ENCODE results near the gene USP12. TPM values are rescaled to one million over a fixed set of nuclear protein-coding genes. Genes with fewer than 3 reads are reported as not detected.
"Not testable (repeated sequence)": the region's sequence is repeated elsewhere in the genome, so short reads cannot be mapped to it uniquely, and the experiment has no call there.

Gene USP12
- total and polyA plus RNA-seq, 3 donors from 2014 or later, result 24.3 to 30.2 (median 26.1) TPM

DNA sequence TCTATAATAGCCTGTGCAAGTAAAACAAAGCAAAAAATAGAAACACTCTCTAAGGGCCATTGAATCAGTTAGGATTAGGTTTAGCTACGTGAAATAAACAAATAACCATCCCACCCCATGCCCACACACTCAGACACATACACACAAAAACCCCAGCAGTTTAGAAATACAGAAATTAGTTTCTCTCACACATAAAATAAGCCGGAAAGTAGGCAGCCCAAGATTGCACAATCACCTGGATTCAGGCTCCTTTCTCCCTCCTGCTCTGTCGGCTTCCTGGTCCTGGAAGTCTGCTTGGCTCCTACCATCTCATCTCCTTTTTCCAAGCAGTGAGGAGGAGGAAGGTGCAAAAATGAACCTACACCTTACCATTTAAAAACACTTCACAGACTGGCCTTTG is 22.6 kb upstream of the USP12 start:
- TF ChIP-seq, protein P1, sequence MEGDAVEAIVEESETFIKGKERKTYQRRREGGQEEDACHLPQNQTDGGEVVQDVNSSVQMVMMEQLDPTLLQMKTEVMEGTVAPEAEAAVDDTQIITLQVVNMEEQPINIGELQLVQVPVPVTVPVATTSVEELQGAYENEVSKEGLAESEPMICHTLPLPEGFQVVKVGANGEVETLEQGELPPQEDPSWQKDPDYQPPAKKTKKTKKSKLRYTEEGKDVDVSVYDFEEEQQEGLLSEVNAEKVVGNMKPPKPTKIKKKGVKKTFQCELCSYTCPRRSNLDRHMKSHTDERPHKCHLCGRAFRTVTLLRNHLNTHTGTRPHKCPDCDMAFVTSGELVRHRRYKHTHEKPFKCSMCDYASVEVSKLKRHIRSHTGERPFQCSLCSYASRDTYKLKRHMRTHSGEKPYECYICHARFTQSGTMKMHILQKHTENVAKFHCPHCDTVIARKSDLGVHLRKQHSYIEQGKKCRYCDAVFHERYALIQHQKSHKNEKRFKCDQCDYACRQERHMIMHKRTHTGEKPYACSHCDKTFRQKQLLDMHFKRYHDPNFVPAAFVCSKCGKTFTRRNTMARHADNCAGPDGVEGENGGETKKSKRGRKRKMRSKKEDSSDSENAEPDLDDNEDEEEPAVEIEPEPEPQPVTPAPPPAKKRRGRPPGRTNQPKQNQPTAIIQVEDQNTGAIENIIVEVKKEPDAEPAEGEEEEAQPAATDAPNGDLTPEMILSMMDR (IDR thresholded peaks at IDR 0.05), result no peak
- TF ChIP-seq POLR2A (IDR thresholded peaks at IDR 0.05), result no peak
- Histone ChIP-seq H3K9me3 (no peaks in the 10 kb centered on the region), H3K27me3 (no peaks in the 10 kb centered on the region), H3K4me3 (no peak overlapping the region), H3K27ac (no peak overlapping the region), H3K36me3 (ENCODE audit: low read depth, missing control alignments) (no peaks in the 10 kb centered on the region), H3K4me1 (no peaks in the 10 kb centered on the region)
- no peak for DNase-seq
- intact Hi-C loops (cut with DNase I; ENCODE audit: low total_unique reads), result no loop called here
- WGBS, 2 donors, result 90 to 95% methylated on average over 3 of the region's 3 CpGs

DNA sequence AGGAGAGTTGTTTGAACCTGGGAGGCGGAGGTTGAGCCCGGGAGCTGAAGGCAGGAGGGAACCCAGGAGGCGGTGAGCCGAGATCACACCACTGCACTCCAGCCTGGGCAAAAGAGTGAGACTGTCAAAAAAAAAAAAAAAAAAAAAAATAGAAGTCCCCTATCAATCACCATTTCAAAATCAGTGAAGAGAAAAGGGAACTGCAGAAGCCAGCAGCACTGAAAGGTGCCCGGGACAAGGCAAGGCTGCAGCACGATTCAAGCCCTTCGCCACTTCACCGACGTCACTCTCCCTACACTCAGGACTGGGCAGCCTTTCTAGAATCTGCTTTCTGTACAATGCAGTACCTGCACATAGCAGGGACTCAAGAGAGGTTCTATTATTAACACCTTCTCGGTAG is 21.9 kb upstream of the USP12 start:
- TF ChIP-seq, protein P1 (IDR thresholded peaks at IDR 0.05), result no peak
- no peak for TF ChIP-seq POLR2A (IDR thresholded peaks at IDR 0.05)
- no peaks in the 10 kb centered on the region for H3K9me3 ChIP-seq
- H3K27ac ChIP-seq, result no peak overlapping the region
- H3K4me3 ChIP-seq, result no peak overlapping the region
- H3K36me3 ChIP-seq (ENCODE audit: low read depth, missing control alignments), result no peaks in the 10 kb centered on the region
- WGBS, 2 donors, result 91% methylated on average over 10 of the region's 10 CpGs
- DNase-seq, result no peak
- H3K4me1 ChIP-seq, result no peaks in the 10 kb centered on the region
- no peaks in the 10 kb centered on the region for H3K27me3 ChIP-seq
- intact Hi-C loops (cut with DNase I; ENCODE audit: low total_unique reads), result no loop called here

DNA sequence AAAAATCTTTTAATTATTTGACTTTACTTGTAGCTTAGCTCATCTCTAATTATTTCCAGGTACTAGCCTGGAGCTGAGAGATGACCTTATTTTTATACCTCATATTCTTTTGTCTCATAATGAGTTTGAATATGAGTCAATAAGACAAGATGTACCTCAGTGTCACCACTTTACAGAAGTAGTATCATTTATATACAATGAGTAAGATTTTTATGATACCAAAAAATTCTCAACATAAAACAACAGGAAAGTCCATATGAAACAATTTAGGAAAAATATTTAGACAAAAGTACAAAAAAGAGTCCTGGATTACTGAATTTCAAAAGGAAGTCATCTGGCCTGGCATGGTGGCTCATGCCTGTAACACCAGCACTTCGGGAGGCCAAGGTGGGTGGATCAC is 21.4 kb upstream of the USP12 start:
- WGBS, 2 donors, result 87 to 89% methylated on average over 1 of the region's 1 CpG
- H3K36me3 ChIP-seq (ENCODE audit: low read depth, missing control alignments), result no peaks in the 10 kb centered on the region
- H3K27me3 ChIP-seq, result no peaks in the 10 kb centered on the region
- H3K27ac ChIP-seq, result no peak overlapping the region
- no peak overlapping the region for H3K4me3 ChIP-seq
- no peaks in the 10 kb centered on the region for H3K4me1 ChIP-seq
- TF ChIP-seq, protein P1 (IDR thresholded peaks at IDR 0.05), result no peak
- TF ChIP-seq POLR2A (IDR thresholded peaks at IDR 0.05), result no peak
- DNase-seq, result no peak
- H3K9me3 ChIP-seq, result no peaks in the 10 kb centered on the region
- intact Hi-C loops (cut with DNase I; ENCODE audit: low total_unique reads), result no loop called here

DNA sequence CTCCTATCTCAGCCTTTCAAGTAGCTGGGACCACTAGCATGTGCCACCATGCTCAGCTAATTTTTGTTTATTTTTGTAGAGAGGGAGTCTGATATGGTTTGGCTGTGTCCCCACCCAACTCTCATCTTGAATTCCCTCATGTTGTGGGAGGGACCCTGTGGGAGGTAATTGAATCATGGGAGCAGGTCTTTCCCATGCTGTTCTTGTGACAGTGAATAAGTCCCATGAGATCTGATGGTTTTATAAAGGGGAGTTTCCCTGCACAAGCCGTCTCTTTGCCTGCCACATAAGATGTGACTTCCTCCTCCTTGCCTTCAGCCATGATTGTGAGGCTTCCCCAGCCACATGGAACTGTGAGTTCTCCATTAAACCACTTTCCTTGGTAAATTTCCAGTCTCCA is 20.8 kb upstream of the USP12 start:
- DNase-seq; H3K4me3 ChIP-seq; intact Hi-C loops (cut with DNase I; ENCODE audit: low total_unique reads); H3K9me3 ChIP-seq; H3K4me1 ChIP-seq; H3K36me3 ChIP-seq (ENCODE audit: low read depth, missing control alignments); H3K27ac ChIP-seq; H3K27me3 ChIP-seq: not testable (repeated sequence)
- WGBS, 2 donors, result 33 to 67% methylated on average over 1 of the region's 1 CpG

DNA sequence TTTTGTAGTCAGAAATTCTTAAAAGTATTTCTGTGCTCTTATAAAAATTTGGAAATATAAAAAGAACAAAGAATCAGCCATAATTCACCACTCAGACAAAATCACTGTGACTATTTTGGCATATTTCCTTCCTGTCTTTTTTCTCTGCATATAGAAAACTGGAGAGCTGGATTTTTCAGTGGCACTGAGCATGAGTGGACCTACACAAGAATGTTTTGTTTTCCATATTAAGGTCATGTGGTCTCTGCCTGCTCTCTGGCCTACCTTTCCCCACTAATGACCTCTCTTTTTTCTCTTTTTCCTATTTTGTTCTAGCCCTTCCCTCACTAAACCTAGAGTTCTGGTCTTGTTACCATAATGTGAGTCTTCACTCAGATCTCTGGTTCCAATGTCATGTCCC is 17.6 kb upstream of the USP12 start:
- no peak overlapping the region for H3K4me3 ChIP-seq
- no peaks in the 10 kb centered on the region for H3K4me1 ChIP-seq
- no peaks in the 10 kb centered on the region for H3K36me3 ChIP-seq (ENCODE audit: low read depth, missing control alignments)
- no peak for DNase-seq
- no peaks in the 10 kb centered on the region for H3K27me3 ChIP-seq
- H3K27ac ChIP-seq, result no peak overlapping the region
- no peak for TF ChIP-seq POLR2A (IDR thresholded peaks at IDR 0.05)
- TF ChIP-seq, protein P1 (IDR thresholded peaks at IDR 0.05), result no peak
- no peaks in the 10 kb centered on the region for H3K9me3 ChIP-seq
- intact Hi-C loops (cut with DNase I; ENCODE audit: low total_unique reads), result no loop called here
